HG03439 (cell line): ENCODE data around the gene ZC3H12A.

Source experiments
- ATAC-seq: cut with Tn5 transposase; IDR thresholded peaks from one replicate; pipeline ENCODE4 v1.9.1; 2021; ENCODE audit warnings: mild to moderate bottlenecking, moderate library complexity; ENCODE audit not compliant: unreplicated experiment

The ZC3H12A gene

DNA sequence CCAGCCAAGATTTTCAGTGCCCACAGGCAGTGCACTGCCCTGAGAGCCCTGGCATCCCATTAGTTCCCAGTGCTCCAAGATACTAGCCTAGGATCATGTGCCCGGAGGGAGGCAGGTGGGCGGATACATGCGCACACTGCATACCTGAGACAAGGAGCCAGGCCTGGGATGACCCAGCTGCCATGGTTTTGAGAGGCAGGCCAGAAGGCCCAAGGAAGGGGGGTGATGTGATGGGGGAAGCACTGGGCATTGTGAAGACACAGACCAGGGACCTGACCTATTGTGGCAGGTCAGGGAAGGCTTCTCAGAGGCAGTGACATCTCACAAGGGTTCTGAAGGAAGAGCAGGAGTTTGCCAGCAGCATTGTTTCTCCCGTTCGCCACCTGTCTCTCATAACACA, 3.6 kb downstream of the ZC3H12A start:
- no peak for ATAC-seq

DNA sequence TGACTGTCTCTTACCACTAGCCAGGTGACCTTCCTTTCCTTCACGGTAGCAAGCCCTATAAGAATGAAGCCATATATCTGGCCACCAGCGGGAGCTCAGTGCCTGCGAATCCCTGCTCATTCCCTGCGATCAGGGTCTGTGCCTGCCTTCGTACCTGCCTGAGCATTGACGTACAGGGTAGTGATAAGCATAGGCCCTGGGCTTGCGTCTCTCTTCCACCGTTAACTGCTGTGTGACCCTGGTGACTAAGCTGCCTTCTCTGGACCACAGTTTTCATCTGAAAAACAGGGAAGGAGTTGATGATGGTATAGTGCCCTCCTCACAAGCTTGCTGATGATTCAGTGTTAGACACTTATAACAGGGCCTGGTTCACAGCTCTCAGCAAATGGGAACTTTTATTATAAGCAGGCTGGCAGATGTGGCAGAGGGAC, 4.1 kb downstream of the ZC3H12A start:
- no peak for ATAC-seq

DNA sequence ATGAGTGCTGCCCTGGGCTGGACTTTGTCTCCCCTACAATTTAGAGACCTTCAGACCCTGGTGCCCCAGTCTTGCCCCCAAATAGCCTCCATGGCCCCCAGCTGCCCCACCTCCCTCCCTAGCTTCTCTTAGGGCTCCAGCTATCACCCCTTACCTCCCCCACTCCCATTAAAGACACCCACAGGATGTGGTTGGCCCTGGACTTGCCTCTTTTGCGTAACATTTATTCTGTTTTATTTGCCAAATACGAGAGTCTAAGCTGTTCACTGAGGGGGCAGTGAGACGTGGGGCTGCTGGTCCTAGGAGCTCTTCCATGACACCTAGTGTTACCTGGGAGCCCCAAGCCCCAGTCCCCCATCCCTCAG, 4.5 kb downstream of the ZC3H12A start:
- no peak for ATAC-seq

DNA sequence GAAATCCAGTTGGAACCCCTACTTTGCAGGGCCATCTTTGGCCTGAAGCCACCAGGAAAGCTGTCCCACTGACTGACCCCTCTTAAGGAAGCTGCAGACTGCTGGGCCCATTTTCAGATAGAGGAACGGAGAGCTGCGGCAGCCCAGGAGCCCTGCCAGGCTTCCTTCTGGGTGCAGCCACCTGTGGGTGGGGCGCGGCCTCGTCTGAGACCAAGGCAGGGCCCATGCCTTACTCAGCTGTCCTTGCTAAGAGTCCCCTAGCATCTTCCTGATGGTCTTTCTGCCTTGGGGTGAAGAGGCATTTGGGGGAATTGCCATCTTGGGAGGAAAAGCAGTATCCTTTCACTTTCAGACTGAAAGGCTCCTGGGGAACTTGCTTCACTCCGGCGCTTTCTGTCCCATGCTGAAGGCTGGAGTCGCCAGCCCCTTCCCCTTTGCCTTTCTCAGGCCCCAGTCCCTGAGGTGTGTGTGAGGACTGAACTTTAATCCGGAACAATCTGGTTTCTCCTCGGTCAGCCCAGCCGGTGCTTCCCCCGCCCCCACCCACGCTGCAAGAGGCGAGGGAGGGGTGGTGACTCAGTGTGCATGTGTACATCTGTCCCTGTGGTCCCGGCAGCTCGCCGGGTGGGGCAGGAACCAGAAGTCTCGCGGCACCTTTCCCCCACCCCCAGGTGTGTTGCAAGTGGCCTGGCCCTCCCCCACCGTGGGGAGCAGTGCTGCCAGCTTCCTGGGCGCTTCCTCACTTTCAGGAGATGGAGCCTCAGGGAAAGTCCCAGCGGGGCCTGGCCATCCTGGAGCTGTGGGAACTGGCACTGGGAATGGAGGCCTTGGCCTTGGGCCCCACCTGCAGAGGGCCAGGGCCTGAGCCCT, 5.1 kb downstream of the ZC3H12A start:
- peak; percentile 38 for ATAC-seq

DNA sequence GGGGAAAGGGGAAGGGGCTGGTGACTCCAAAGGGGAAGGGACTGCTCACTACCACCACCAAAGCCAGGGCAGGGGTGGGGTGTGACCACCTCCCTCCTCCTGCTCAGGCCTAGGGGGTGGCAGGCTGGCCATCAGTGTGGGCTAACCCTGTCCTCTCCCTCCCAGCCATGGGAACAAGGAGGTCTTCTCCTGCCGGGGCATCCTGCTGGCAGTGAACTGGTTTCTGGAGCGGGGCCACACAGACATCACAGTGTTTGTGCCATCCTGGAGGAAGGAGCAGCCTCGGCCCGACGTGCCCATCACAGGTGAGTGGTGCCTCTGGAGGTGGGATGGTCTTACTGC, 5.7 kb downstream of the ZC3H12A start:
- no peak for ATAC-seq

DNA sequence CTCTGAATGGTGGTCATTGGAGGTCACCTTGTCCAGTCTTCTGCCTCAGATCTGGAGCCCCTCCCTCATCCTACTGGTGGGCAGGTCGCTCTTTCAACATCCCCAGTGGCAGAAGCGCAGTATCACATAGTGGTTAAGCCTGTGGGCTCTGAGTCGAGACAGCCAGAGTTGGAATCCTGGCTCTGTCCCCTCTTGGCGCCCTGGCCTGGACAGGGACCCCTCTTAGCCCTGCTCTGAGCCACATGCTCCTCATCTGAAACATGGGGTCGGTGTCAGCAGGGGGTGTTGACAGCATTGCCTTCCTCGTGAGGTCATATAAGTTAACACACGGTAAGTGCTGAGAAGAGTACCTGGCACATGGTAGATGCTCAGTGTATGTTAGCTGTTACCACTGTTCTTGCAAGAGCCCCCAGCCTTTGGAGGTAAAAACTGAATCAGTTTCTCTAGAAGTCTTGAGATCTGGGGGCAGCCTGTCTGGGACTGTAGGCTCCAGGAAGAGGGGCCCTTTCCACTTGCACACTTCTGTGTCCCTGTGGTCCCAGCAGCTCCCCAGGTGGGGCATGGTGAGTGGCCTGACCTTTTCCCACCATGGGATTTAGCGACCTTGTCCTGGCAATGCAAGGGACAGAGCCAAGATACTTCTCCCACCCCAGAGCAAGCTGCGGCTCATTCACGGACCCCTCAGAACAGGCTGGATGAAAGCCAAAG, 6.4 kb downstream of the ZC3H12A start:
- ATAC-seq: no peak

DNA sequence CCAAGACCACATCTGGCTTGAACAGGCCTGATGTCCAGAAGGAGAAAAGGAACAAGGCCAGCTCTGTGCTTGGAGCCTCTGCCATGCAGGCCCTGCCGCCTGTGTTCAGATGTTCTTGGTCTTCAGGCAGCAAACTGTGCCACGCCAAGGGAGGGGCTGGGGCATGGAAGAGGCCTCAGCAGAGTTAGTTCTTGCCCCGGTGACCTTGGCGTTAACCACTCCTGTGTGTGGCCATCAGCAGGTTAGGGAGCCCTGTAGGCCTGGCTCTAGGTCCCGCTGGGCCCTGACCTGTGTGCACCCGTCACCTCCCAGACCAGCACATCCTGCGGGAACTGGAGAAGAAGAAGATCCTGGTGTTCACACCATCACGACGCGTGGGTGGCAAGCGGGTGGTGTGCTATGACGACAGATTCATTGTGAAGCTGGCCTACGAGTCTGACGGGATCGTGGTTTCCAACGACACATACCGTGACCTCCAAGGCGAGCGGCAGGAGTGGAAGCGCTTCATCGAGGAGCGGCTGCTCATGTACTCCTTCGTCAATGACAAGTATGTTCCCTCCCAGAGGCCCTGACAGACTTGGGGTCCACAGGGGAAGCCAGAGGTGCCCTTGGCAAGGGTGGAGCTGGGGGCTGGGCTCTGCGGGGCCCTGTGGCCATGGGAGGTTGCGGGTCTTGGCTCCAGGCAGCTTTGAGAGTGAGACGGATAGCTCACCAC, 7.1 kb downstream of the ZC3H12A start:
- no peak for ATAC-seq

DNA sequence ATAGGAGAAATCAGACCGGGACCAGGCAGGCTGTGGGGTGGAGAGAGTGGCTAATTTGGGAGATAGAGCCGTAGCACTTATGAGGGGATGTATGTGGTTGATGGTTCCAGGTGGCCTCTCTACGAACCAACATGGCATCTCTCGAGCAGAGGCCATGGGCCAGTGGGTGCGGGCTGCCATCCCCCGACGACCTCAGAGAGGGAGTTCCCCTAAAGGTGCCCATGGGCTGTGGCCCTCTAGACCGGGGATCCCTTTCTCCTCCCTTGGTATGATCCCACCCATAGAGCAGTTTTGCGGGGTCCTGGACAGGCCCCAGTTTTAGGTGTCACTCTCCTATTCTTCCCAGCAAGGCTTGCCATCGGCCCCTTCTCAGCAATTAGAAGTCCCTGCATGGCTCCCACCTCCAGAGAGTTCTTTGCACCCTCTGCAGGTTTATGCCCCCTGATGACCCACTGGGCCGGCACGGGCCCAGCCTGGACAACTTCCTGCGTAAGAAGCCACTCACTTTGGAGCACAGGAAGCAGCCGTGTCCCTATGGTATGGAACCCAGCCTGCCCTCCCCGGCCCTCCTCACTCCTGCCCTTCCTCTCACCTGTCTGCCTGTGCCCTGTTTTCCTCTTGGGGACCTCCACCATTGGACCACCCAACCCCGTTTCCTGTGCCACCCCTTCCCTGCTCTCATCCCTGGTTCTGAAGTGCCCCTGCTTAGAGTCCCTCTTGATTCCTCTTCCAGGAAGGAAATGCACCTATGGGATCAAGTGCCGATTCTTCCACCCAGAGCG, 7.8 kb downstream of the ZC3H12A start:
- no peak for ATAC-seq

DNA sequence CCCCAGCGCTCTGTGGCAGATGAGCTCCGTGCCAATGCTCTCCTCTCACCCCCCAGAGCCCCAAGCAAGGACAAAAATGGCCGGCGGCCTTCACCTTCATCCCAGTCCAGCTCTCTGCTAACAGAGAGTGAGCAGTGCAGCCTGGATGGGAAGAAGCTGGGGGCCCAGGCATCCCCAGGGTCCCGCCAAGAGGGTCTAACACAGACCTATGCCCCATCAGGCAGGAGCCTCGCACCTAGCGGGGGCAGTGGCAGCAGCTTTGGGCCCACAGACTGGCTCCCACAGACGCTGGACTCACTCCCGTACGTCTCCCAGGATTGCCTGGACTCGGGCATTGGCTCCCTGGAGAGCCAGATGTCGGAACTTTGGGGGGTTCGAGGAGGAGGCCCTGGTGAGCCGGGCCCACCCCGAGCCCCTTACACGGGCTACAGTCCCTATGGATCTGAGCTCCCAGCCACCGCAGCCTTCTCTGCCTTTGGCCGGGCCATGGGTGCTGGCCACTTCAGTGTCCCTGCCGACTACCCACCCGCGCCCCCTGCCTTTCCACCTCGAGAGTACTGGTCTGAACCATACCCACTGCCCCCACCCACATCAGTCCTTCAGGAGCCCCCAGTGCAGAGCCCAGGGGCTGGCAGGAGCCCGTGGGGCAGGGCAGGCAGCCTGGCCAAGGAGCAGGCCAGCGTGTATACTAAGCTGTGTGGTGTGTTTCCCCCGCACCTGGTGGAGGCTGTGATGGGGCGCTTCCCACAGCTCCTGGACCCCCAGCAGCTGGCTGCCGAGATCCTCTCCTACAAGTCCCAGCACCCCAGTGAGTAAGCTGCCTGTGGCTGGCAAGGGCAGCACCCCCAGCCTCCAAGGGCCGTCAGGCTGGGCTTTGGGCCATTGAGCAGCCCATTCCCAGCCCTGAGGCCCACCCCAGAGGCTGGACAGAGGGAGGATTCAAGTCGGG, 8.7 kb downstream of the ZC3H12A start:
- no peak for ATAC-seq

DNA sequence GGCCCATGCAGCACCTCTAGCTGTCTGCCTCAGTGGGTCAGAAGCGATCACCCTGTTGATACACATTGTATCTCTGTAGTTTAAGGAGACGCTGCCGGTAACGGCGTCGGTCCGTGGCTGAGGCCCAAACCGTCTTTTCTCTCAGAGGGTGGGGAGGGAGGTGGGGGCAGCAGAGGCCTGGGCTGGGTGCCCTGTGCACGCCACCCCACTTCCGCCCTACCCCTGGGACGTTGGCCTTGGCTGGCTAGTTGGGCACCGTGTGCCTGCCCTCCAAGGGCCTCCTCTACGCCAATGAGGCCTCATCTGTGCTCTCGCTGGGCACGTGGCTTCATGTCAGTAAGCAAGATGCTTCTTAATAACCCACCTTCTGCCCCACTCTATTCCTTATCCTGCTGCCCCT, 9.4 kb downstream of the ZC3H12A start:
- no peak for ATAC-seq

DNA sequence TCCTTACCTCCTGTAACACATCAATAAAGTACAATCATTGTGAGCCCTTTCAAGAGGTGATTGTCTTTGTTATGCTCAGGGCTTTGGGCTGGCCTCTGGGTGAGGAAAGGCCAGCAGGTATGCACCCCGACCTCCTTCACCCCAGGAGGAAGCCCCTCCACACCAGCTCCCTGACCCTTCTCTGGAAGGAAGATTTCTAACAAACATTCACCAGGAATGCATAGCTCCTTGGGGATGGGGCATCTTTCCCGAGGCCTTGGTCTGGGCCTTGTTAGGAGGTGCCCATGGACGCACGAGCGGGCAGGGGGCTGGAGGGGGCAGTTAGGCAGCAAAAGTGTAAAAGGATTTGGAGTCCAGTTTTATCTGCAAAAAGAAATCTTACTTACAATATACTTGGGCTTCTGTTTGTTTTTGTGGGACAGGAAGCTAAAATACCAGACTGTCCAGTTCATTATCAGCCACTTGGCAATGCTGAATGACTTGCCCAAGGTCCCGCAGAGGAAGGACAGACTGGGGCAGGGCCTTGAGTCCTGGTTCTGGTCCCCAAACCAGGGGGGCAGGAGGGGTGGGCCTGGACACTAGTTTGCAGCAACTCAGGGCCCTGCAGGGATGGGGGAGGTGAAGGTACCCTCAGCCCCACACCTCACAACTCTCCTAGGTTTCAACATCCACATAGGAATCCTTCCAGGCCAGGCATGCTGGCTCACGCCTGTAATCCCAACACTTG, 10.1 kb downstream of the ZC3H12A start:
- ATAC-seq: no peak

DNA sequence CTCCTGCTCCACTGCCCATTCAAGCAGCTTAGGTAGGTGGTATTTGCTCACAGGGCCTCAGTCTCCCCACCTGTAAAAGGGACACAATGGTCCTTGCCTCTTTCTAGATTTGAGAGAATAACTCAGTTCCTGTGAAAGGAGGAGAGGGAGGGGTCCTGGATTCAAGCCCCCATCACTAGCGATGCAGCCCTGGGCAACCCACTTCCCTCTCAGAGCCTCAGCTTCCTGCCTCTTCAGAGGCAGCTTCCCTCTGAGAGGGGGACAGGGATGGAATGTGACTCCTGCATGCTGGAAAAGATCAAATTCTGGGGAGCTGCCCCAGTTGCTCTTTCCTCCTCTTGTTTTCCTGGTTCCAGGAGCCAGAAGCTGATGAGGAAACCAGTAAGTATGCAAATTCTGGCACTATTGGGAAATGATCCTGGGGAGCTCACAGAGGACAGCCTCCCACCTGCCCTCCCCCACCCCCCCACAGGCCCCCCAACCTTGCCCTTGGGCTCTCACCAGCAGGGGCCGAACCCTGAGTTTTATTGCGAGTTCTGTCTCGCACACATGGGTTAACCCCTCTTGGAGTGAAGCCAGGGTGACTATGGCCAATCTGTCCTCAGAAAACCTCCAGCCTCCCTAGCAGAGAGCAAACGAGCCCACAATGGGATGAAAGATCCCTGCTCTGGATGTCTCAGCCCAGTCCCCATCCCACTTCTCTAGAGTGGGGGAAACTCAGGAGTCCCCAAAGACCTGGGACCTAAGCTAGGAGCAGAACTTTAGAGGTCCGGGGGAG, 11.7 kb downstream of the ZC3H12A start:
- ATAC-seq: no peak

DNA sequence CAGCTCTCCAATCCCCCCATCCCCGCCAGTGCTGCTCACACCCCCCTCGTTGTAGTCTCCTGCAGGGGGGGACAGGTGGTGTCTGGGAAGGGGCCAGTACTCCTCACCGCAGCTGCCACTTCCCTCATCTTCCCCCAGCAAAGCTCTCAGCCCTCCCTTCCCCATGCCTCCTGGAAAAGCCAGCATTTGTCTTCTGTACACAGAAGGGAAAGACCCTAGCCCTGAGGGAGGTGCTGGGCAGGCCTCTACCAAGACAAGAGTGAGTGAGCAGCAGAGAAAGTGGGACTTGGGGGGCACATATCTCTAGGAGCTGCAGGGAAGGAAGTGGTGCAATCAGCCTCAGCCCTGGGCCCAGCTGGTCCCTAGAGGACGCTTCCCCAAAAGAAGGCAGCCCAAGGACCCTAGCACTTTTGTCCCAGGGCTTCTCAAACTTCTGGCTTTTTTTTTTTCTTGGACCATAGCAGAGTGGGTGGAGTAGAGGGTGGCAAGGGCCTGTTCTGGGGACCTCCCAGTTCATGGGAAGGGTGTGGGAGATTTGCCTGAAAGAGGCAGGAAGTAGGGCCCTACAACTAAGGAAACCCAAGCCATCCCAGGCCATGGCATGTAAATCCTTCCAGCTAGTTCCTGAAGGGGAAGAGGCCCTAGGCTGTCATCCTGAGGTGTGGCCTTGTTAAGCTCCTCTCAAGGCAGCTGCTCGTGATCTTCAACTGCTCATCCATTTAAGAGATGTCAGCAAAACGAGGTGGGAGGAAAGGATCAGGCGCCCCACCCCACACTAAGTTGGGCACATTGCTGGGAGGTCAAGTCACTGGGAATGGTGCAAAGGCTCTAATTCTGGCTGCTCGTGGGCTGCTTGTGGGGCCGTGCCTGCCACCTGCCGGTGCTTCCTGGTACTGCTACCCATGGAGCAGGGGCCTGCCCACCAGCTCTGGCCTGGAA, 12.6 kb downstream of the ZC3H12A start:
- no peak for ATAC-seq

DNA sequence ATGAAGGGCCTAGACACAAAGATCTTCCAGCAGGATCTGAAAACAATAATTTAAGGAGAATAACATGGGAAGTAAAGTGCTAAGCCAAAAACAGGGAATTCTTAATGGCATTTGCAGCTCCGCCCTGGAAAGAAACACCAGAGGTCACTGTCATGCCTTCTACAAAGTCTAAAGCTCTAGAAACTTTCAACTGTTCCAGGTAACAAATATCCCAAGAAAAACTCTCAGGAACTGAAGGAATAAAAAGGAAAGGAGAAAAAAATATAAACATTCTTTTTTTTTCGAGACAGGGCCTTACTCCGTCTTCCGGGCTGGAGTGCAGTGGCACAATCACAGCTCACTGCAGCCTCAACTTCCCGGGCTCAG, 13.2 kb downstream of the ZC3H12A start:
- ATAC-seq: no peak

DNA sequence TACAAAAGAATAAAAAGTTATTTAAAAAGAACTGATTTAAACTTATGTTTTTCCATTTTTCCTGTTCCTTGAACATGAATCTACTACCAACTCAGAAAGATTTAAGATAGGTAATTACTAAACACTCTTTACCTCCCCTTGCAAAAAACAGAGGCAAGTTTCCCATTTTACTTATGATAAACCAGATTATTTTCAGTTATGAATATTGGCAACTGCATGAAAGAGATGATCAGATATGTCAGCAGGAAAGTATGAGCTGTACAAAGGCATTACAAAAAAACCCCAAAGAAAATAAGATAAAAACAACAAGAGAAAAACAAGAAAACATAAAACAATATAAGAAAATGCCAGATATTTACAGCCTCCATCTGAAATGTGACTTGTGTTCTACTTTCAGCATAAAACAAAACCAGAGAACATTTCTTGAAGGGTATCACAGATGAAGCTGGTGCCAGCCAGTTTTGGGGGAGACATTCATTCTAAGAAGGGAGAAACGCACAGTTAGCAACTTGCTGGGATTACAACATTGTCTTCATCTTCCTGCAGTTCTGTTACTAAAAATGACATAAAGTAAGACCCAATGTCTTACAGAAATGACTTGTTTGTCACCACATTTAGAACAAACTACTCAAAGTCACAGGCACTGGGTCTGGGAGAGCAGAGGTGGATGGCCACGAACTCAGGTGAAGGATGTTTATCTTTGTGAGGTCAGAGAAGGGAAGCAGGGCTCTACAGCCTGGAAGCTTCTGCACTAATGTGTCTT, 19.1 kb downstream of the ZC3H12A start:
- ATAC-seq: no peak

DNA sequence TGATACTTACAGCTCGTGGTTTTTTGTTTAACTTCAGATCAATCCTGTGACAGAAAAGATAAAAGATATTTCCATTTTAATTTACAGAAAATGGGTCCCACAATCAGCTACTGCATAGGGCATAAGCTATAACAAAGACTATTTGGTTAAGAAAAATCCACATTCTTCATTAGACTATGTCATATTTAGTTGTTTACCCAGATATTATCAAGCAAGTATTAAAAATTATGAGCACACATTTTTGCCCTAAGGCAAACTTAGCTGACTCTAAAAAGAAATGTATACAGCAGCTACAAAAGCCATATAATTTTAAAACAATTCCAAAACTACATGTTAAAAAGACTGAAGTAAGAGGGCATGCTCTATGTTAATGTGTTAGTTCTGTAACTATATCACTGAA, 21.5 kb downstream of the ZC3H12A start:
- ATAC-seq: no peak

DNA sequence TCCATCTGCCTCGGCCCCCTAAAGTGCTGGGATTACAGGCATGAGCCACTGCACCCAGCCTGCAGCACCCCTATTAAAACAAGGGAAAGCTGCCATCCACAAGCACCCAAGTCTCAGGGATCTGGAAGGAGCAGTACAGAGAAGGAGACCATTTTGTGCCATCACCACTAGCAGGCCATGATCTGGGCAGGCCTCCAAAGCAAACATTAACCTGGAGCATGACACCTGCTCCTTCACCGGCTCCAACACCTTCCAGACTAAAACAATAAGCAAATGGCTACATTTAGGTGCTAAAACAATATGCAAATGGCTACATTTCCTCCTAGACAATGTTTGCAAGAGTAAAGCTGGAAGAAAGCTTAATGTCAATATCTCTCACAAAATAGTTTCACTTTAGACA, 23.5 kb downstream of the ZC3H12A start:
- ATAC-seq: no peak
